Measurements from ENCODE around the gene METTL24. TPM values are rescaled to one million over a fixed set of nuclear protein-coding genes. Genes with fewer than 3 reads are reported as not detected.
A peak's percentile ranks its signal among the peaks of the same experiment; 100 is the strongest.
"Not testable (repeated sequence)": the region's sequence is repeated elsewhere in the genome, so short reads cannot be mapped to it uniquely, and the experiment has no call there.

Gene METTL24
- total RNA-seq, 3 donors from 2014 or later = not detected

DNA sequence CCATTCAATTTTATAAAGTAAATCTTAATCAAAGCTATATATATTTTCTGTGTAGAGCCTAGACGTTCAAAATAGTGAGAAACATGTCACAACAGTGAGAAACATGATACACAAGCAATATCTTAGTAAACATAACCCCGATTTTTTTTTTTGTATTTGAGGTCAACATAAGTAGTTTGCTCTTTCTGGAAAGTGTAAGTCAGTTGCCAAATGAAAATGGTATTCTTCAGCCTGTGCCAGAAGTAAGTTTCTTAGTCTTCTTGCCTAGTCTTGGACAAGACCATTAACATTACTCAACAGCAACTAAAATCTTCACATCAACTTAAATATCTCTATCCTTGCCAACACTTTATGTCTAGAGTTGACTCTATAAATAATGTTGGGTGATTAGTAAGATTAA is 59.7 kb downstream of the METTL24 start:
- Mint-ChIP-seq H3K27me3 (ENCODE audit: low read depth) (peaks cover 29% of the 10 kb centered on the region), H3K9me3 (no peaks in the 10 kb centered on the region), H3K4me3 (no peak overlapping the region), H3K36me3 (ENCODE audit: insufficient read depth) (no peaks in the 10 kb centered on the region), H3K4me1 (ENCODE audit: low read depth) (peaks cover 8% of the 10 kb centered on the region)
- ATAC-seq (no peak), DNase-seq (no peak)

DNA sequence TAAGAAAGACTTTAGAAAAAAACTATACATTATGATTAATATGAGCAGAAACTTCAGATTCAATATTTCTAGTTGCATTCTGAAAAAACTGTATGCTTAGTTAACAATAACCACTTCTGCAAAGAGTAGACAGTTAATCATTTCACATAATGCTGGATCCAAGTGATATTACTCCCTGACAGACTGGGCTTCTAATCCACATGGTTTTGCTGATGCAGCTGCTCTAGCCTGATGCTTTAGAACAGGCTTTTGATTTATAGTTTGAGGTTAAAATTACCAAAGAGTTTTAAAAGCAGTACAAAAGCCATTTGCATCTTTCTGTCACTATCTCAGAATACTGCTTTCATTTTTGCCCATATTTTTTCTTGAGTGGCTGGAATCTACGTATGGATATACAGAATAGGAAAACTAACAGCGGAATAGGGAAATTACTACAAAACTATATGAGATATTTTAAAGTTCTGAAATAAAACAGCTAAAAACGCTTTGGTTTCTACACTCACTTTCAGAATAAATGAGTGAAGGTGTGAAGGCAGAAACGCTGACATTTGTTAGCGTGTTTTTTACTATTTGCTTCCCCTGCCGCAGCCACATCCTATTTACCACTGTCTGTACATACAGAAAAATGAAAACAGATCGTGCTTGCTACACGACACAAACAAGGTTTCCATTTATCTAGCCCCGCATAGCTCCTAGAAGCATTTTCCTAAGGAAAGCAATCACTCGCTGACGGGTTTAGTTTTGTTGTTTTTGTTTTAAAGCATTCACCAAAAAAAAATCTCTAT is 61.7 kb downstream of the METTL24 start:
- Mint-ChIP-seq H3K9me3 (no peaks in the 10 kb centered on the region), H3K27me3 (ENCODE audit: low read depth) (peaks cover 24% of the 10 kb centered on the region), H3K4me1 (ENCODE audit: low read depth) (peaks cover 8% of the 10 kb centered on the region), H3K4me3 (peak overlapping the region; percentile 56), H3K36me3 (ENCODE audit: insufficient read depth) (no peaks in the 10 kb centered on the region)
- ATAC-seq (peak in 1 of 2 donors; percentile 24), DNase-seq (no peak)

DNA sequence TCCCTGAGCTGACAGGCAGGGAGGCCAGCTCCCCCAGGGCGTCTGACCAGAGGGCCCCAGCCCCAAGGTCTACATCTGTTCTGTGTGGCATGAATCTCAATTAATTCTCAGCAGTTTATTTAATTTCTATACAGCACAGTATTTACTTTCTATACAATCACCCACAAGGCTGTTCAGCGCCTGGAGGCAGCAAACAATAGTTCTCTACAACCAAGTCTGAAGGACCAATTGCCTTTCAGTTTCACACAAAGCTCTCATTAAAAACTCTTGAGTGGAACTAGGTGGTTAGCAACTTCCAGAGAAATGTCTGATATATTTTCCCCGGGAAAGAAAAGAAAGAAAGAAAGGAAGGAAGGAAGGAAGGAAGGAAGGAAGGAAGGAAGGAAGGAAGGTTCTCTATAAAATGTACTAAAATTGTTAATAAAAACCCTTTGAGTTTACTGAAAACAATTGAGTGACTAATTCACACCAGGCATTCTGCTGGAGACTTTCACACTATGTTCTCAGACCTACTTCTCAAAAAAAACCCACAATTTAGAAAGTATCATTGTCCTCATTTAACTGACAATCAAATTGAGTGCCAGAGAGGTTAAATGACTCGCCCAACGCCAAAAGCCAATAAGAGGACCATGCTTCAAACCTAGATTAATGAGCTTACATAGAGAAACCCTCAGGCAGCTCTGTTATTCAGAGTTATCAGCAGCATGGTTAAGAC is 62.5 kb downstream of the METTL24 start:
- peaks cover 19% of the 10 kb centered on the region for H3K27me3 Mint-ChIP-seq (ENCODE audit: low read depth)
- H3K4me3 Mint-ChIP-seq = no peak overlapping the region
- H3K36me3 Mint-ChIP-seq (ENCODE audit: insufficient read depth) = no peaks in the 10 kb centered on the region
- H3K4me1 Mint-ChIP-seq (ENCODE audit: low read depth) = peaks cover 8% of the 10 kb centered on the region
- DNase-seq (no peak), ATAC-seq (peak; percentile 73 to 84)
- H3K9me3 Mint-ChIP-seq = peaks cover 5% of the 10 kb centered on the region

DNA sequence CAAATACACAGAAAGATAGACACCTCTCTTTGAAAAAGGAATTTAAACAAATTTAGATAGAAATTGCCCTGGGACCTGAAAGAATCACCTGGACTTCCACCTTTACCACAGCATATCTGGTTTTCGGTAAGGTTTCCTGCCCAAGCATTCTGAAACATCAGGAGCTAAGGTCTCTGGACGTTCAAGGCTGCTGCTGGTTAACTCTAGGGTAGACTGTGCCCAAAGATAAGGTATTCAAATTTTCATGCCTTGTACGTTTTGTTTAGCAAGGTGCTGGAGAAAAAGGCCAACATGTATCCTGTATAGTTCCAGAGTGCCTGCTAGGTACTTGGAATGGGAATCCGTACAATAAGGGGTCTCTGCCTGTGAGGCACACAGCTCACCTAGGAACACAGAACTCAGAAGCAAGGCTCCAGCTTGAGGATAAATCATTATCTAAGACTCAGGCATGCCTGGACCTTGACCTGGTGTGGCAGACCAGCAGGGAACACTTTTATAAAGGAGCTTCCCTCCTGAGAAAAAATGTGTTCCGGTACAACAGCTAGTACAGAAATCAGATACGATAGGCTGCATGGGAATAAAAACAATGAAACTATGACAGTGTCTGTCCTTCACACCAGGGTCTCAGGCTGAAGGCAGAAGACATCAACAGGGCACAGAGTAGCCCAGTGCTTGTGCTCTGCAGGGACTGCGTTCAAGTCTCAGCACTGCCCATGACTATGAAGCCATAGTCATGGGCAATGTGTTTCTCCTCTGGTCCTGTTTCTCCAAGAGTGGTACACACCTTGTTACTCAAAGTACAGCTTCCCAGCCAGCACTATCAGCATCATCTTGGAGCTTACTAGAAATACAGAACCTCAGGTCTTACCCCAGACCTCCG is 70.4 kb downstream of the METTL24 start:
- Mint-ChIP-seq H3K4me1 (ENCODE audit: low read depth) (no peaks in the 10 kb centered on the region), H3K27me3 (ENCODE audit: low read depth) (peaks cover 6% of the 10 kb centered on the region), H3K9me3 (peaks cover 19% of the 10 kb centered on the region), H3K4me3 (no peak overlapping the region), H3K36me3 (ENCODE audit: insufficient read depth) (no peaks in the 10 kb centered on the region)
- ATAC-seq (no peak), DNase-seq (no peak)

DNA sequence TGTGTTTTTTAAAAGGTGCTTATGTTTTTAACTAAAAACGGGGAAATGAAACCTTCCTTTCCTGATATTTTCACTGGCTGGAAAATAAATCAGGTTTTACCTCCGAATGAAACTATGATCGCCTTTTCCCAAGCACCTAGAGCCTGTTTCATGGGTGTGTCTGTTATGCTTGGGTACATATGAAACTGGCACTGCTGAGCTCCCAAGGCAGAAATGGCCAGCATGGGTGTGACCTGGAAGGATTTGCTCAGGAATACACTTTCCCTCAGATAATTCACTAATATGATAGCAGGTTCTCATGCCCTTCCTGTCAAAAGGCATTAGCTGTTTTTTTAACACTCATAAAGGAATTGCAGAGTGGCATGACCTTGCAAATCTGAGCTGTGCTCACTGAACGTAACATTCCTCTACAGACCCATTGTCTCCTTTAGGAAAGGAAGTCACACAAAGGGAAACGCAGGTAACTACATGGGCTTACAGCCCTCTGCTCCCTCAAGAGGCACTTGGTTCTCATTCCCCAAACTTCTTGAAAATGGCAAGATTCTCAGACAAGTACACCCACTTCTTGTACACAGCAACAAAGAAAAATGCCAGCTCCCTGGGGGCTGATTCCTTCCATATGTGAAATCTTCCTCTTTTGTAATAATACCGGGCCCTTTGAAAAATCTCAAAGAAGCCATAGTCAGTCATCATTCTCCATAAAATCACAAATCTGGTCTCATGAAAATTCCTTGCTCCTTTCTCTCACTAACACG is 72.7 kb downstream of the METTL24 start:
- H3K36me3 Mint-ChIP-seq (ENCODE audit: insufficient read depth) = no peaks in the 10 kb centered on the region
- H3K4me1 Mint-ChIP-seq (ENCODE audit: low read depth) = no peaks in the 10 kb centered on the region
- DNase-seq = no peak
- H3K9me3 Mint-ChIP-seq = peaks cover 14% of the 10 kb centered on the region
- ATAC-seq = no peak
- H3K27me3 Mint-ChIP-seq (ENCODE audit: low read depth) = peaks cover 6% of the 10 kb centered on the region
- H3K4me3 Mint-ChIP-seq = no peak overlapping the region

DNA sequence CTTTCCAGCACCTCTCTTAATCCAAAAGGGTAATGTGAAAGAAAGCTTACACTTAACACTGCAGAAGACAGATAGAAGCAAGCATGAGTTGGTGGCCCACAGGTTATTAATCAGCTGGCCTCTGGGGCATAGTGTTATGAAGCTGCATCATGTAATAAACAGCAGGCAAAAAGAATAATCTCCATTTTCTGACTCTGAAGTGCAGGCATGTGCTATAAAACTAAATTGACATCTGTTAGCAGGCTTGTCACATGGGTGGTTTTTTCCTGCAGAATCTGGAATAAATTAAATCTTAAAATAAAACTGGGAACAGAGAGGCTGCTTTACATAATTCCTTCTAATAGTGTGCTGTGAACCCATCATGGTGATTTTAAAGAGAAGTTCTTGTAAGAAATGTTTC is 73.3 kb downstream of the METTL24 start:
- ATAC-seq (no peak), DNase-seq (no peak)
- Mint-ChIP-seq H3K27me3 (ENCODE audit: low read depth) (peaks cover 6% of the 10 kb centered on the region), H3K9me3 (peaks cover 9% of the 10 kb centered on the region), H3K4me1 (ENCODE audit: low read depth) (no peaks in the 10 kb centered on the region), H3K36me3 (ENCODE audit: insufficient read depth) (no peaks in the 10 kb centered on the region), H3K4me3 (no peak overlapping the region)

DNA sequence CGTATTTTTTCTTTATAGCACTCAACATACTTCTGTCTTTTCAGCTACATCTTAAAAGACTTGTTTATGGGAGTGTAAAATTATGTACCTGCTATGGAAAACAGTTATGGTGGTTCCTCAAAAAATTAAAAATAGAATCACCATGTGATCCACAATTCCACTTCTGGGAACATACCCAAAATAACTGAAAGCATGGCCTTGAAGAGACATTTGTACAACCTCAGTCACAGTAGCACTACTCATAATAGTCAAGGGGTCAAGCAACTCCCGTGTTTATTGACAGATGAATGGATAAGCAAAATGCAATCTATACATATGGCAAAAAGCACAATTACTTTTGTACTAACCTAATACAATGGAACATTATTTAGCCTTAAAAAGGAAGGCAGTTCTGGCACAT is 74.5 kb downstream of the METTL24 start:
- Mint-ChIP-seq H3K36me3 (ENCODE audit: insufficient read depth) (no peaks in the 10 kb centered on the region), H3K4me3 (no peak overlapping the region), H3K4me1 (ENCODE audit: low read depth) (no peaks in the 10 kb centered on the region), H3K27me3 (ENCODE audit: low read depth) (peaks cover 6% of the 10 kb centered on the region), H3K9me3 (peaks cover under 1% of the 10 kb centered on the region)
- DNase-seq = no peak
- ATAC-seq = no peak

DNA sequence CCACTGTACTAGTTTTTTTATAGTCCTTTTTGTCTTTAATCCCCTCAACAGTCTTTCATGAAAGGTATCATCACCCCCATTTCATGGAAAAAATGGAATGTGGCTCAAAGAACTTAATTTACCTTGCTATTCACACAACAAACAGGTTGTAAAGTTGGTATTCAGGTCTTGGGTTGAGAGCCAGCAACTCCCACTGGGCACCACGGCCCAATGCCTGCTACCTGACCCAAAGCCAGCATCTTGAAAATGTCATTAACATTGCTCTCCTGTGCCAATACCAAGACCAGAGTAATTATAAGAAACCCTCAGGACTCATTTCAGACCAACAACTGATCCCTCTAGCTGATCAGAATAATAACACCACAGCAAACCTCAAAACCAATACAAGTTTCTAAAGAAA is 75.7 kb downstream of the METTL24 start:
- Mint-ChIP-seq H3K4me3 (no peak overlapping the region), H3K9me3 (no peaks in the 10 kb centered on the region), H3K4me1 (ENCODE audit: low read depth) (no peaks in the 10 kb centered on the region), H3K36me3 (ENCODE audit: insufficient read depth) (no peaks in the 10 kb centered on the region), H3K27me3 (ENCODE audit: low read depth) (peaks cover 3% of the 10 kb centered on the region)
- ATAC-seq (no peak), DNase-seq (no peak)

DNA sequence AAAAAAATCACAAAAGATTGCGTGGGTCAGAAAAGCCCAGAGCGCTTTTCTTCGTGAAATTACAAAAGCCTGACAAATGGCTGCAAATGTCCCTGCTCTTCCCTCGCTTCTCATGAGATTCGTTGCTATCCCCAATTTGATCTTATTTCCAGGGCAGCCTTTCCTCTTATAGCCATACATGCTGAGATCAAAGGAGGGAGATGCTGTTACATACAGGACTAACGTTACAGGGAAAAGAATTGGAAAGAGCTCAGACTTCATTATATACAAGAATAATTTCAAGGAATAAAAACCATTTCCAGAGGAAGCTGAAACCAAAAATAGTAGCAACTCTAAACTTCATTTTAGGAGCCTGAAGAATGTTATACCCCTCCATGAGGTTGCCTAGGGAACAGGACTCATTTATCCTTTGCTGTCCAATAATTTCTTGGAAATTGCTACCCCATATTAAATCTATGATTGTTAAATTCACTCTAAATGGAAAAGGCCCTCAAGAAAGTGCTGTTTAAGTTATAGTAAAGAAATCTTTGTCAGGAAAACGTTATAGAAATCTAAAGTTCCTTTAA is 81.0 kb downstream of the METTL24 start:
- Mint-ChIP-seq H3K4me1 (ENCODE audit: low read depth) (no peaks in the 10 kb centered on the region), H3K9me3 (no peaks in the 10 kb centered on the region), H3K27me3 (ENCODE audit: low read depth) (peaks cover 8% of the 10 kb centered on the region), H3K36me3 (ENCODE audit: insufficient read depth) (no peaks in the 10 kb centered on the region), H3K4me3 (no peak overlapping the region)
- DNase-seq (no peak), ATAC-seq (no peak)

DNA sequence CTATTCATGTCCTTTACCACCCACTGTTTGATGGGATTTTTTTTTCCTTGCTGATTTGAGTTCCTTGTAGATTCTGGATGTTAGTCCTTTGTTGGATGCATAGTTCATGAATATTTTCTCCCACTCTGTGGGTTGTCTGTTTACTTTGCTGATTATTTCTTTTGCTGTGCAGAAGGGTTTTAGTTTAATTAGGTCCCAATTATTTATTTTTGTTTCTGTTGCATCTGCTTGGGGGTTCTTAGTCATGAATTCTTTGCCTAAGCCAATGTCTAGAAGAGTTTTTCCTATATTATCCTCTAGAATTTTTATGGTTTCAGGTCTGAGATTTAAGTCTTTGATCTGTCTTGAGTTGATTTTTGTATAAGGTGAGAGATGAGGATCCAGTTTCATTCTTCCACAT is 85.4 kb downstream of the METTL24 start:
- ATAC-seq; H3K4me3 Mint-ChIP-seq; H3K36me3 Mint-ChIP-seq (ENCODE audit: insufficient read depth); DNase-seq; H3K4me1 Mint-ChIP-seq (ENCODE audit: low read depth); H3K9me3 Mint-ChIP-seq: not testable (repeated sequence)
- peaks cover 11% of the 10 kb centered on the region for H3K27me3 Mint-ChIP-seq (ENCODE audit: low read depth)

DNA sequence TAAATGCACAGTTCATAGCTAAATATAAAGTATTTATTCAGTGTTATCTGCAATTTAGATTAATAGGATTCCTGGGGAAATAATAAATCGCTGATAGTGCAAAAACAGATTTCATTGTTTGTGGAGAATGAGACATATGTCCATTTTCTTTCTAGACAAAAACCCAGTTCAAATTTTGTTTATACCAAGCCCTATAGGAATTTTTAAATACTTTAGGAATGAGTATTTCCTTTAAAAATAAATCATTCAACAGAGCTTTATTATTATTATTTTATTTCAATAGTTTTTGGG is 86.5 kb downstream of the METTL24 start:
- Mint-ChIP-seq H3K36me3 (ENCODE audit: insufficient read depth) (no peaks in the 10 kb centered on the region), H3K27me3 (ENCODE audit: low read depth) (peaks cover 10% of the 10 kb centered on the region), H3K4me1 (ENCODE audit: low read depth) (no peaks in the 10 kb centered on the region), H3K9me3 (peaks cover 11% of the 10 kb centered on the region), H3K4me3 (no peak overlapping the region)
- ATAC-seq (no peak), DNase-seq (no peak)

DNA sequence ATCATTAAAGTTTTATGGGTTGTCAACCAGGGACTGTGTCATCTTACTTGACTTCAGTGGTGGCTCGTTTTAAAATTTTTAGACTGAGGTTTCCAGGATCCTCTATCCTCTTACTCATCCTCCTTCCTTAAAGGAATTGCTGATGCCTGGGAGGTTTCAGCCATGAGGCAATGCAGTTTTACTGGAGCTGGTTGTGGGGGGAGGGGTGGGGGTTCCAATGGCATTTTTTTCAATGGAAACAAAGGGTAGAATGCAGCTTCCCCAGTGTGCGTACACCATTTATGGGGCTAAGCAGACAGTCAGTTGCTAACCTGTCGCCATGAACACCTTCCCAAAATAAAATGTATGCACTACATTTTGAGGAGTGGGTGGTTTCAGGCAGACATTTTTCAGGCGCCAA is 88.0 kb downstream of the METTL24 start:
- H3K4me1 Mint-ChIP-seq (ENCODE audit: low read depth) = no peaks in the 10 kb centered on the region
- ATAC-seq (no peak), DNase-seq (no peak)
- peaks cover 14% of the 10 kb centered on the region for H3K9me3 Mint-ChIP-seq
- H3K36me3 Mint-ChIP-seq (ENCODE audit: insufficient read depth) = no peaks in the 10 kb centered on the region
- H3K4me3 Mint-ChIP-seq = no peak overlapping the region
- H3K27me3 Mint-ChIP-seq (ENCODE audit: low read depth) = peaks cover 7% of the 10 kb centered on the region

DNA sequence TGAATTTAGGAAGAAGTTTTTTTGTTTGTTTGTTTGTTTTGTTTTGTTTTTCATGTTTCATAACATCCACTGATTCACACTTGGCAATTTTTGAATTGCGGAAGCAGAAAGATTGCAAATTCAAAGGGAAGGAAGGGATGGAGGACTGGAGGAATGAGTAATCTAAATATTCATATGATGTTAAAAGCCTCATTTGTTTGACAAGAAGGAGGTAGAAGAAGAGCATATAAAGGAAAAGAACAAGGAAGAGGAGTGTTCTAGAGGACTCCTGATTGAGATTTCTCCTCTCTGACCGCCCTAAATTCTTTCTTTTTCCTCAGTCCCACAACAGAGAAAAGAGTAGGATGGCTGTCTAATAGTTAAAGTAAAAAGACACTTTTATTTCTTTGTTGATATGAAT is 88.5 kb downstream of the METTL24 start:
- no peaks in the 10 kb centered on the region for H3K36me3 Mint-ChIP-seq (ENCODE audit: insufficient read depth)
- H3K27me3 Mint-ChIP-seq (ENCODE audit: low read depth) = peaks cover 7% of the 10 kb centered on the region

DNA sequence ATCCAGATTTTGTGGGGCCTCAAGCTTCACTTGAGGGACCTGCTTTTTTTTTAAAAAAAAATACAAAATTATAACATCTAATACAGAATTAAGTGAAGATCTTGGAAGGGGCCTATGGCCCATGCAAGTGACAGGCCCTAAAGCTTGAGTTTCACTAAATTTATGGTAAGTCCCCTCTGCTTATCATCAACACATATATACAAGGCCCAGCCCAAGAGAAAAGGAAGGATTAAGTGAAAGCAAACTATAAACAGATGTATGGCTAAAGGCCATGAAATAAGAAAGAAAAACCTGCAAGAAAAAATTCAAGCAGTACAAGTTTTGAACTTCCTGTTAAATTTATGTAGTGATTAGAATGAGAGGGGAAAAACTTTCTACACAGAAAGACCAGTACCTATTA is 91.2 kb downstream of the METTL24 start:
- DNase-seq = no peak
- no peak overlapping the region for H3K4me3 Mint-ChIP-seq
- H3K36me3 Mint-ChIP-seq (ENCODE audit: insufficient read depth) = no peaks in the 10 kb centered on the region
- peaks cover 5% of the 10 kb centered on the region for H3K27me3 Mint-ChIP-seq (ENCODE audit: low read depth)
- no peak for ATAC-seq
- peaks cover 16% of the 10 kb centered on the region for H3K9me3 Mint-ChIP-seq
- H3K4me1 Mint-ChIP-seq (ENCODE audit: low read depth) = no peaks in the 10 kb centered on the region

More for the DNA sequence above, 88.5 kb downstream of the METTL24 start:
- Mint-ChIP-seq H3K4me3 (no peak overlapping the region), H3K4me1 (ENCODE audit: low read depth) (no peaks in the 10 kb centered on the region), H3K9me3 (peaks cover 14% of the 10 kb centered on the region)
- ATAC-seq (no peak), DNase-seq (no peak)

Data from activated T-cell treated with anti-CD3 and anti-CD28 coated beads, Interleukin-2, amount 50 U/mL, for 4 hours (primary cell).